NK-92 treated with Interleukin-12 subunit alpha and Interleukin-12 subunit beta, amount 100 ng/mL, for 24 hours (cell line): ENCODE results near the gene TAX1BP3.

ENCODE experiments used
- DNase-seq: peaks from one replicate; lab custom pipeline; 2025; lab: John Stamatoyannopoulos, UW

The TAX1BP3 gene

GRCh38 chr17:3688027-3688553 lies 19.7 kb upstream of the TAX1BP3 start:
- DNase-seq: no peak

GRCh38 chr17:3685174-3685573 lies 16.8 kb upstream of the TAX1BP3 start:
- DNase-seq: no peak

- DNase-seq: no peak
Observed at GRCh38 chr17:3683054-3683511, 14.7 kb upstream of the TAX1BP3 start.

DNA sequence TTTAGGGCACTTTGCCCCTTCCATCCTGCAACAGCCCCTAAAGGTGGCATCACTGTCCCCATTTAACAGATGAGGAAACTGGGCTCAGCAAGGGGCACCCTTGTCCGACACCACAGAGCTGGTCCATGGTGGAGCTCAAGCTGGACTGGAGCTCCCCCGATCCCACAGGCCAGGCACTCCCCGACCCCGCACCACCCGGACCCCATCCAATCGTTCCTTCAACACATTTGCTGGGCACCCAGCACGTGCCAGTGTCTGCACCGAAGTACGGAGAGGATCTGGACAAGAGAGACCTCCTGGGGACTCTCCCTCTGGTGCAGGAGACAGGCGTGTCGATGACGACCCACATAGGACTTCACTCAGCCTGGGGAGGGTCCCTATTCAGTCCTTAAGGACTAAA lies 13.7 kb upstream of the TAX1BP3 start:
- no peak for DNase-seq

DNA sequence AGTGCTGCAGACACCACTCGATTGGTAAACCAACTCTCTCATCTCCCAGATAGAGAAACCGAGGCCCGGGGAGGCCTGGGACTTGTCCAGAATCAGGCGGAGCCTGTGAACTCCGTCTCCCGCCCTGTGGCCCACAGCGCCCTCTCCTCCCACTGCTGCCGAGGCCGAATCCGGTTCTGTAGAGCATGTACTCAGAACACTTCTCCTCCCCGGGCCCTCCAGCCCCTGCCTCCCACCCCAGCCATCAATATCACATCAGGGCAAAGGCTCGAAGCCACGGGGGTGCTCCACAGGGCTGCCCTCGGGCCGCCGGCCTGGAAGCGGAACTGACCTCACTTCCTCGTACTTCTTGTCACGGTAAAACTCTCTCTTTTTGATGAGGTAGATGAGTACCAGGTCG lies 13.2 kb upstream of the TAX1BP3 start:
- DNase-seq: no peak

DNA sequence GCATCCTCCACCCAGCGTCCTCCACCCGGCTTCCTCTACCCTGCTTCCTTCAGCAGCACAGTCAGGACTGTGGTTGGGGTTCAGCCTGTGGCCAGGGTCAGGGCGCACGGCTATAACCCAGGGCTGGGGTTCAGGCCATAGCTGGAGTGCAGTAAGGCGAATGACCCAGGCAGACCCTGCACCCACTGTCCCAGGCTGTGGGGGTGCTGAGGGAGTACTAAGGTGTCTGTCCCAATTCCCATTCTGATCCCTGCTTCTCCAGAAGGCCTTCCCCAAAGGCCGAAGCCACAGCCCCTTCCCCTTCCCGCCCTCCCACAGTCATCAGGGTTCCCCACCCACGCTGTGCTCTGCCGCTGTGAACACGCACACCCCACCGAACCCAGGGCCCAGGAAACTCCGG lies 12.7 kb upstream of the TAX1BP3 start:
- no peak for DNase-seq

- no peak for DNase-seq
Observed at GRCh38 chr17:3679531-3680126, 11.3 kb upstream of the TAX1BP3 start.

- DNase-seq: no peak
Observed at GRCh38 chr17:3678821-3679530, 10.6 kb upstream of the TAX1BP3 start.

DNA sequence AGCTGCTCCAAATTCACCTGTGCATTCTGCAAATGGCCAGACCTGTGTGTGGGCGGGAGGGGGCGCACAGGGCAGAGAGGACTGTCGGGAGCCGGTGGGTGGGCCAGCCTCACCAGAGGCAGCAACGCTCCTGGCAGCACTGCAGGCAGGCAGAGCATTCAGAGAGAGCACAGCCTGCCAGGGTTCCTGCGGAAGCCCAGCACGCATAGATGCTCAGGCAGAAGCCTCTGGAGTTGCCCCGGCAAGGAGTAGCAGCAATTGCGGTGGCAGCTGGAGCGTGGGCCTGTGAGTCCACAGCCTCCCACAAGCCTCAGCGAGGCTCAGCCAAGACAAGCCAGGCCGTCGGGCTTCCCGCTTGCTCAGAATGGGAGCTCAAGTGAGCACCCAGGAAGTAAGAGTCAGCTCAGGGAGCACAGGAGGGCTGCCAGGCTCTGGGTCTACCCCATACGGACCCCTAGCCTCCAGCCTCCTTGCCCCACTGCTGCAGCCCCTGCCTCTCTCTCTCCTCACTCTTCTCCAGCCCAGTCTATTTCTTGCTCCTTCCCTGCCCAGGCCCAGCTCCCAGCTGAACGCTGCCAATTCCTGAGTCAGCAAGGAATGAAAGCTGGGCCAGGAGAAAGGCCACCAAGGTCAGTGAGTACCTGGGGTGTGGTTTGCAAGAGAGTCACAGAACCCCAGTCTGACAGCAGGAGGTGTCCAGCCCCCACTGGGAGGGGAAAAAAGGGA lies 9.9 kb upstream of the TAX1BP3 start:
- no peak for DNase-seq

DNA sequence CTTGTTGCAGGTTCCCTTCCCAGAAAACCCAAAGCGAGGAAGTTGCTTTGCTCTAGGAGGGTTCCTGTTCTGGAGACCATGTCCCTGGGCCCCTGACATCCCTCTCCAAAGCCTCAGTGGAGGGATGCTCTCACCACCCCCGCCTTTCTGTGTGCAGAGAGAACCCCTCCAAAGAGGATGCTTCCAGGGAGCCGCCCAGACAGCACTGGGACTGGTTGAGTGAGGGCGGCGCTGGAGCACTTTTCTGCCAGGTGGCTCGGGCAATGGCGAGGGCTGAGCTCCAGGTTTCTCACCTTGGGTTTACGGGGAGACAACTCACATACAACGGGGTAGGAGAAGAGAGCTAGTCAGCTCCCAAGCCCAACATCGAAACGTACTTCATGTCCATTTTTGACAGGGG lies 7.5 kb upstream of the TAX1BP3 start:
- no peak for DNase-seq

GRCh38 chr17:3672571-3672970 lies 4.2 kb upstream of the TAX1BP3 start:
- DNase-seq: no peak

DNA sequence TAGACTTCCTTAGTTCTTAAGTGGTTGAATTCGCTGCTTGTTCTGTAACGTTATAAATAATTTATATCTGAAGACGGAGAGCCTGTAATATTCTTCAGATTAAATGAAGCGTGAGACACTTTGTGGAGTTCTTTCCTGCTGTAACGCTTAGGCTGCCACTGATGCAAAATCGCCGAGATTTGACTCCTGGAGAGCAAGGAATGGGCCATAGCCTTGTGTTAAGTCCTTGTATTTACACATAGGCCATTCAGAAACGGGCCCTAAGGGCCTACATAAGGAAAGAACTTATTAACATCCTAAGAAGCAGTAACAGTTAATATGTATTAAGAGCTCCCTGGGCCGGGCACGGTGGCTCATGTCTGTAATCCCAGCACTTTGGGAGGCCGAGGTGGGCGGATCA lies 1.2 kb upstream of the TAX1BP3 start:
- DNase-seq: no peak

GRCh38 chr17:3669085-3669347 lies 638 bp upstream of the TAX1BP3 start:
- no peak for DNase-seq

- DNase-seq: no peak
Observed at GRCh38 chr17:3667366-3668278, 756 bp downstream of the TAX1BP3 start.

- no peak for DNase-seq
Observed at GRCh38 chr17:3666516-3666915, 1.9 kb downstream of the TAX1BP3 start.

GRCh38 chr17:3665834-3666233 lies 2.5 kb downstream of the TAX1BP3 start:
- no peak for DNase-seq

GRCh38 chr17:3663102-3664011 lies 5.0 kb downstream of the TAX1BP3 start:
- DNase-seq: no peak

- DNase-seq: no peak
Observed at GRCh38 chr17:3660311-3660891, 8.0 kb downstream of the TAX1BP3 start.

DNA sequence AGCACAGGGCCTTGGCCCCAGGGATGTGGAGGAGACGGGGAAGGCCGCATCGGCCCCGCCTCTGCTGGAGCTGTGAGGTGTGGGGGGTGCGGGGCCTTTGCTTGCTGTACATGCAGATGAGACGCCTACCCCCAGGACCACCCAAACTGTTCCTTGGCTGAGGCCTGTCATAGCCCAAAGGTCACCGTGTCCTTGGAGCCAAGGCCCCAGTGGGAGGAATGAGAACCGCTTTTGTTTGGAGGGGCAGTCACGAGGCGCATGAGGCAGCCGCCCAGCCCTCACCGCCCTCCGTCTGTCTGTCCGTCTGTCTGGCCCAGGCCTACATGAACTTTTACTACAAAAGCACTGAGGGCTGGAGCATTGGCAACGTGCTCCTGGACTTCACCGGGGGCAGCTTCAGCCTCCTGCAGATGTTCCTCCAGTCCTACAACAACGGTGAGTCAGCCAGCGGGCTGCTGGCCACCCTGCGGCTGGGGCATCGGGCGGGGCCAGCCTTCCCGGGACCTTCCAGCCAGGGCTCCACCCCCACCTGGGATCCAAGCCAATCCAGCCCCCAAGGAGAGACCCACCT lies 8.8 kb downstream of the TAX1BP3 start:
- DNase-seq: no peak

GRCh38 chr17:3658784-3659449 lies 9.5 kb downstream of the TAX1BP3 start:
- no peak for DNase-seq
